ENCODE results near the gene IZUMO1R.
"Not testable (repeated sequence)": the region's sequence is repeated elsewhere in the genome, so short reads cannot be mapped to it uniquely, and the experiment has no call there.

The IZUMO1R gene

GRCh38 chr11:94328587-94329080, 24.3 kb downstream of the IZUMO1R start:
- no peak for DNase-seq

DNA sequence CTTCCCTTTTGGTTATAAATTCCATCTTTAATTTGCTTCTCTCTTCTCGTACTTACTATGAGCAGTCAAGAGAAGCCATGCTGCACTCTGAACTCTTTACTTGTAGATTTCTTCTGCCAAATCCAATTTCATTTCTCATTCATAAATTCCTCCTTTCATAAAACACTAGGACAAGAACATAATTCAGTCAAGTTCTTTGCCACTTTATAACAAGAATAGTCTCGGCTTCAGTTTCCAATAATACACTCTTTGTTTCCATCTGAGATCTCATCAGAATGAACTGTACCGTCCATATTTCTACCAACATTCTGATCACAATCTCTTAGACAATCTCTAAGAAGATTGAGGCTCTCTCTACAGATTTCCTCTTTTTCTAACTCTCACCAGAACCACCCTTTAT, 25.1 kb downstream of the IZUMO1R start:
- DNase-seq, result no peak

GRCh38 chr11:94330789-94331188, 26.4 kb downstream of the IZUMO1R start:
- no peak for DNase-seq

DNA sequence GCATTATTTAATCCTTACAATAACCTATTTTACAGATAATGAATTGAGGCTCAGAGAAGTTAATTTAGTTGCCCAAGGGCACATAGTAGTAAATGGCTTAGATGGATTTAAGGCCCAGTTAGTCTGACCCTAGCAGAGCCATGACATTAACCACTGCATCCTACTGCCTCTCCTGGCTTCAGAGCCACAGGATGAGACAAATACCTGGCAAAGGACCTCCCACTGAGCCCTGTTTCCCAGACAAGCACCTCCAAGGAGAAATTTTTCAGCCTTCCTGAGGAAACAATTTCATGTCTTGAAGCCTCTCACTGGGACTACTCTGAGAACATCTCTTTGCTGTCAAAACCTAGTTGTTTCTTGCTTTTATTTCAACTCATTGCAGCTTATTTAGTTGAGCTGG, 28.4 kb downstream of the IZUMO1R start:
- DNase-seq, result no peak

DNA sequence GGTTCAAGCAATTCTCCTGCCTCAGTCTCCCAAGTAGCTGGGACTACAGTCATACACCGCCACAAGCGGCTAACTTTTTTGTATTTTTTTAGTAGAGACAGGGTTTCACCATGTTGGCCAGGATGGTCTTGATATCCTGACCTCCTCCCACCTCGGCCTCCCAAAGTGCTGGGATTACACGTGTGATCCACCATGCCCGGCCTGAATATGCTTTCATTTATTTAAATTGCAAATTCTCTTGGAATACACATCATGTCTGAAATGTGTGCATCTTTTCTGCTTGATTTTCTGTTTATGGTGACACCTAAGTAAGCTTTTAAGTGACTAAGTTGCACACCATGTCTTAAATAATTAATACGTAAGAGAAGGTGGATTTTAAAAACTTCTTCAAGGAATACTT, 31.7 kb downstream of the IZUMO1R start:
- no peak for DNase-seq

GRCh38 chr11:94338651-94339050, 34.3 kb downstream of the IZUMO1R start:
- DNase-seq, result no peak

- no peak for DNase-seq
Observed at GRCh38 chr11:94342250-94342649, 37.9 kb downstream of the IZUMO1R start.

- no peak for DNase-seq
Observed at GRCh38 chr11:94343495-94343894, 39.1 kb downstream of the IZUMO1R start.

GRCh38 chr11:94346311-94346710, 41.9 kb downstream of the IZUMO1R start:
- not testable (repeated sequence) for DNase-seq

GRCh38 chr11:94350850-94351563, 46.6 kb downstream of the IZUMO1R start:
- DNase-seq, result not testable (repeated sequence)
